ENCODE measurements around the gene VWA8. TPM values are rescaled to one million over a fixed set of nuclear protein-coding genes. Genes with fewer than 3 reads are reported as not detected.
A peak's percentile ranks its signal among the peaks of the same experiment; 100 is the strongest.

Gene VWA8
- polyA plus RNA-seq, 1 of the 3 experiments (the other 2 are of a cell fraction): 5.5 TPM

- TF ChIP-seq NRF1 (IDR thresholded peaks at IDR 0.05; ENCODE audit: low read depth, low read length): no peak
- peak in 1 of 2 experiments; percentile 16; a peak in 1 of 4 replicates for TF ChIP-seq EP300 (IDR thresholded peaks at IDR 0.05; ENCODE audit: borderline replicate concordance in 1 of 2, low read depth in 1 of 2, low read length in 1 of 2)
- no peak for TF ChIP-seq FOSL2 (IDR thresholded peaks at IDR 0.05; ENCODE audit: borderline replicate concordance, low read depth)
- TF ChIP-seq RXRA (IDR thresholded peaks at IDR 0.05; ENCODE audit: borderline replicate concordance, low read depth): no peak
- no peak for TF ChIP-seq FOXJ3 (CRISPR knock-in tag; IDR thresholded peaks at IDR 0.05)
- TF ChIP-seq YY1 (IDR thresholded peaks at IDR 0.05; ENCODE audit: low read depth): no peak
- no peak for TF ChIP-seq POLR2AphosphoS5 (IDR thresholded peaks at IDR 0.05; ENCODE audit: low read depth, low read length)
- TF ChIP-seq CTCF (IDR thresholded peaks at IDR 0.05): peak; percentile 83
Observed at GRCh38 chr13:41652735-41653361, 308.1 kb downstream of the VWA8 start (continued).

- Histone ChIP-seq H3K27me3 (ENCODE audit: insufficient read depth) (no peaks in the 10 kb centered on the region), H3K36me3 (replicated peaks in 1 of 2; ENCODE audit: control insufficient read depth in 1 of 2, insufficient read depth in 2 of 2, low read length in 1 of 2) (no peaks in the 10 kb centered on the region), H3K4me2 (no peak overlapping the region), H3K4me1 (ENCODE audit: control insufficient read depth in 1 of 2, insufficient read depth in 2 of 2, low read depth in 1 of 2, low read length in 1 of 2) (peaks cover 3 to 14% of the 10 kb centered on the region in 2 experiments), H3F3A (replicated peaks; ENCODE audit: insufficient read depth) (peaks cover 10% of the 10 kb centered on the region), H3K27ac (ENCODE audit: low read depth in 2 of 2, low read length in 1 of 2) (no peak overlapping the region), H3K79me2 (ENCODE audit: insufficient read depth) (no peaks in the 10 kb centered on the region), H3K9me2 (no peaks in the 10 kb centered on the region), H4K20me1 (ENCODE audit: insufficient read depth) (no peaks in the 10 kb centered on the region), H2AFZ (ENCODE audit: low read depth) (no peak overlapping the region), H3K4me3 (ENCODE audit: low read depth in 2 of 2, low read length in 1 of 2) (no peak overlapping the region), H3K9ac (no peak overlapping the region), H3K9me3 (no peaks in the 10 kb centered on the region)
- TF ChIP-seq FOXJ3 (CRISPR knock-in tag; IDR thresholded peaks at IDR 0.05): no peak
- TF ChIP-seq REST (IDR thresholded peaks at IDR 0.05; ENCODE audit: low read depth, low read length): no peak
- no peak for TF ChIP-seq TCF12 (IDR thresholded peaks at IDR 0.05)
- TF ChIP-seq GABPA (IDR thresholded peaks at IDR 0.05; ENCODE audit: low read depth): no peak
- TF ChIP-seq JUND (IDR thresholded peaks at IDR 0.05): no peak
- ChIA-PET CTCF (interaction anchor here (1.2 to 6.6 kb wide), 9 partner anchors 12 to 461 kb away, joined by 3 to 67 read pairs (median 5); no protein-coding TSS in a partner anchor), POLR2A (interaction anchor here (1.6 kb wide), 1 partner anchor 8 kb away, joined by 4 read pairs; no protein-coding TSS in a partner anchor)
- no peak for DNase-seq
- WGBS (ENCODE audit: low lambda C conversion rate): 94% methylated on average over 1 of the region's 1 CpG
Observed at GRCh38 chr13:41651413-41652058, 309.4 kb downstream of the VWA8 start.
